Measurements from ENCODE around the gene ZNF407. TPM values are rescaled to one million over a fixed set of nuclear protein-coding genes. Genes with fewer than 3 reads are reported as not detected.
A peak's percentile ranks its signal among the peaks of the same experiment; 100 is the strongest.

ZNF407 gene
- total and polyA plus RNA-seq, 7 donors, result 2.4 to 10.2 (median 7.9) TPM

GRCh38 chr18:74768096-74768495 lies 170.4 kb downstream of the ZNF407 start:
- H3K36me3 ChIP-seq (ENCODE audit: insufficient read depth in 1 of 2, low read depth in 1 of 2), result no peaks in the 10 kb centered on the region
- no peak for TF ChIP-seq CTCF (IDR thresholded peaks at IDR 0.05)
- H3K27ac ChIP-seq, result no peak overlapping the region
- DNase-seq, result no peak
- no peaks in the 10 kb centered on the region for H3K4me1 ChIP-seq
- intact Hi-C loops (cut with DNase I), result no loop called here
- no peak overlapping the region for H3K4me3 ChIP-seq
- WGBS, 3 donors, result 89 to 96% (median 94%) methylated on average over 2 of the region's 2 CpGs
- peak in 2 of 4 donors; percentile 41 to 44 for ATAC-seq
- no peaks in the 10 kb centered on the region for H3K27me3 ChIP-seq (ENCODE audit: insufficient read depth in 3 of 3, low read length in 2 of 3)
- no peaks in the 10 kb centered on the region for H3K9me3 ChIP-seq

GRCh38 chr18:74773171-74773624 lies 175.5 kb downstream of the ZNF407 start:
- no peak overlapping the region for H3K4me3 ChIP-seq
- H3K4me1 ChIP-seq, result no peaks in the 10 kb centered on the region
- ATAC-seq (no peak), DNase-seq (no peak)
- intact Hi-C loops (cut with DNase I), result no loop called here
- TF ChIP-seq CTCF (IDR thresholded peaks at IDR 0.05), result no peak
- no peaks in the 10 kb centered on the region for H3K9me3 ChIP-seq
- H3K27ac ChIP-seq, result no peak overlapping the region
- WGBS, 3 donors, result 90 to 96% (median 94%) methylated on average over 3 of the region's 3 CpGs
- no peaks in the 10 kb centered on the region for H3K27me3 ChIP-seq (ENCODE audit: insufficient read depth in 3 of 3, low read length in 2 of 3)
- H3K36me3 ChIP-seq (ENCODE audit: insufficient read depth in 1 of 2, low read depth in 1 of 2), result no peaks in the 10 kb centered on the region

- DNase-seq, result no peak
Observed at GRCh38 chr18:74774486-74774885, 176.8 kb downstream of the ZNF407 start.

GRCh38 chr18:74775239-74775638 lies 177.6 kb downstream of the ZNF407 start:
- no peak overlapping the region for H3K4me3 ChIP-seq
- ATAC-seq (no peak), DNase-seq (no peak)
- H3K9me3 ChIP-seq, result no peaks in the 10 kb centered on the region
- H3K27me3 ChIP-seq (ENCODE audit: insufficient read depth in 3 of 3, low read length in 2 of 3), result no peaks in the 10 kb centered on the region
- 79 to 86% (median 84%) methylated on average over 3 of the region's 3 CpGs for WGBS, 3 donors
- no peaks in the 10 kb centered on the region for H3K36me3 ChIP-seq (ENCODE audit: insufficient read depth in 1 of 2, low read depth in 1 of 2)
- no peaks in the 10 kb centered on the region for H3K4me1 ChIP-seq
- H3K27ac ChIP-seq, result no peak overlapping the region
- TF ChIP-seq CTCF (IDR thresholded peaks at IDR 0.05), result no peak
- intact Hi-C loops (cut with DNase I), result no loop called here

More at GRCh38 chr18:74774486-74774885, 176.8 kb downstream of the ZNF407 start:
- Histone ChIP-seq H3K27me3 (ENCODE audit: insufficient read depth in 3 of 3, low read length in 2 of 3) (no peaks in the 10 kb centered on the region), H3K27ac (no peak overlapping the region), H3K4me1 (no peaks in the 10 kb centered on the region), H3K4me3 (no peak overlapping the region), H3K9me3 (no peaks in the 10 kb centered on the region), H3K36me3 (ENCODE audit: insufficient read depth in 1 of 2, low read depth in 1 of 2) (no peaks in the 10 kb centered on the region)
- 96 to 98% (median 98%) methylated on average over 5 of the region's 5 CpGs for WGBS, 3 donors
- intact Hi-C loops (cut with DNase I), result no loop called here
- ATAC-seq, result no peak
- TF ChIP-seq CTCF (IDR thresholded peaks at IDR 0.05), result no peak

GRCh38 chr18:74778191-74778847 lies 180.6 kb downstream of the ZNF407 start:
- no peak for TF ChIP-seq CTCF (IDR thresholded peaks at IDR 0.05)
- no peak for DNase-seq
- ATAC-seq, result no peak
- Histone ChIP-seq H3K4me3 (no peak overlapping the region), H3K36me3 (ENCODE audit: insufficient read depth in 1 of 2, low read depth in 1 of 2) (peaks cover 0 to 2% of the 10 kb centered on the region in 2 donors), H3K27ac (no peak overlapping the region), H3K4me1 (no peaks in the 10 kb centered on the region), H3K27me3 (ENCODE audit: insufficient read depth in 3 of 3, low read length in 2 of 3) (no peaks in the 10 kb centered on the region), H3K9me3 (no peaks in the 10 kb centered on the region)
- intact Hi-C loops (cut with DNase I), result no loop called here
- 89 to 92% (median 89%) methylated on average over 6 of the region's 6 CpGs for whole genome bisulfite sequencing, 3 donors

All from psoas muscle (tissue), 8 donors.